Inferior parietal cortex (tissue), 1 donor: Measurements from ENCODE around the gene THAP7.
A peak's percentile ranks its signal among the peaks of the same experiment; 100 is the strongest.

Experiments used
- DNase-seq: peaks from one replicate; pipeline ENCODE4 v3.0.0-alpha.2; 2016; ENCODE audit errors: extremely low spot score

Gene THAP7

DNA sequence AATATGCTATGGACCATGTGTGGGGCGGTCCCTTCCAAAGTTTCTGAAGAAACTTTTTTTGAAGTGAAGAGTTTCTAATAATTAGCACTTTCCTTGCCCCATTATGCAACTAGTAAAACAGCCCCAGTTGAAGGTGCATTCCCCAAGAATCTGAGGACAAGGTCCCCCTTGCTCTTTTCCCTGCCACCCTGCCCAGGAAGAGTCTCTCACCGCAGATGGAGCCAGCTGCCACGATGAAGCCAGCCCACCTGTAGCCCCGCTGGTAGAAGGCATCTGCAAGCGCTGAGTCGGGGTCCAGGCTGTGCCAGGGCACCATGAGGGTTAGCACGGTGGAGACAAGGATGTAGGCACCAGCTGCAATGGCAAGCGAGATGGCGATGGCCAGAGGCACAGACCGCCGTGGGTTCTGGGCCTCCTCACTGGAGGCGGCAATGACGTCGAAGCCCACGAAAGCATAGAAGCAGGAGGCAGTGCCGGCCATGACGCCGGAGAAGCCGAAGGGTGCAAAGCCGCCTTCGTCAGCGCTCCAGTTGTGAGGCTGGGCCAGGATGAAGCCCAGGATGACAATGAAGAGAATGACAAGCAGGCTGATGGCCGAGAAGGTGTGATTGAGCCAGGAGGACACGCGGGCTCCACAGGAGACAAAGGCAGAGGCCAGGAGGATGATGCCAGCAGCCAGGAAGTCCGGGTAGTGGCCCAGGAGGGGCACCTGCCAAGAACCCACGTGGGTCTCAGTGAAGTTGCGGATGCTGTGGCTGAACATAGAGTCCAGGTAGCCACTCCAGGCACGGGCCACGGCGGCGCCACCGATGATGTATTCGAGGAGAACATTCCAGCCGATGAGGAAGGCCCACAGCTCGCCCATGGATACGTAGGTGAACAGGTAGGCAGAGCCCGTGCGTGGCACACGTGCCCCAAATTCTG, 29.0 kb upstream of the THAP7 start:
- no peak for DNase-seq

DNA sequence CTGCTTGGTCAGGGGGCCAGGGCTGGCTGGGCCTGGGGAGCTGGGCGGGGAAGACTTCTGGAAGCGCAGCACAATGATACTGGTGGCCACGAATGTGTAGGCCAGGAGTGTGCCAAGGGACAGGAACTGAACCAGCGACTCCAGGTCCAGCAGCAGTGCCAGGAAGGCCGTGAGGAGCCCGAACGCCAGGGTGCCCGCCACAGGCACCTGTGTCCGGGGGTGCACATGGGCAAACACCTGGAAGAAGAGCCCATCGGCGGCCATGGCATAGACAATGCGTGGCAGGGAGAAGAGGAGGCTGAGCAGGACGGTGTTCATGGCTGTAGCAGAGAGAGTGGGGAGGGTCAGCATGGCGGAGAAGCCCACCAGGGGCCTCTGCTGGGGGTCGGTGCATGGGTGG, 28.1 kb upstream of the THAP7 start:
- DNase-seq = no peak

DNA sequence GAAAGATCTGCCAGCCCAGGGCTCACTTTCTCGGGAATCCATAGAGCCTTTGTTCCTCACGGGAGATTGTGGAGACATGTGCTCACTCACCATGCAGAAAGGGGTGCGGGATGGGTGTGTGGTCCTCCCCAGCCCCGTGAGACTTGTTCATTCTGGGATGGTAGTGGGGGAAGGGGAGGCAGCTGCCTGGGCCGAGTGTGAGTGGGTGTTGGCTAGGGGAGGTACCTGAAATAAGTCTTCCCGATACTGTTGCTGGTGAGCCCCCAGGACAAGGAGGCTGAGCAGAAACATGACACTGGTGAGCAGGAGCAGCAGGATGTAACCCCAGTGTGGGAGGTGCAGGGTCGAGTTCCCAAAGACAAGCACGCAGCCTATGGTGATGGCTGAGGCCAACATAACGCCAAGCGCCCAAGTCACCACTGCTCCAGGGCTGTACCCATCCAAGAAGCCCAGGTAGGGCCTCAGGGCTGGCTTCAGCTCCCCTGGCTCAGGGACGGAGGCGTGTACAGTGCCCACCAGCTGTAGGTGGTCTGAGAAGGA, 27.6 kb upstream of the THAP7 start:
- no peak for DNase-seq

DNA sequence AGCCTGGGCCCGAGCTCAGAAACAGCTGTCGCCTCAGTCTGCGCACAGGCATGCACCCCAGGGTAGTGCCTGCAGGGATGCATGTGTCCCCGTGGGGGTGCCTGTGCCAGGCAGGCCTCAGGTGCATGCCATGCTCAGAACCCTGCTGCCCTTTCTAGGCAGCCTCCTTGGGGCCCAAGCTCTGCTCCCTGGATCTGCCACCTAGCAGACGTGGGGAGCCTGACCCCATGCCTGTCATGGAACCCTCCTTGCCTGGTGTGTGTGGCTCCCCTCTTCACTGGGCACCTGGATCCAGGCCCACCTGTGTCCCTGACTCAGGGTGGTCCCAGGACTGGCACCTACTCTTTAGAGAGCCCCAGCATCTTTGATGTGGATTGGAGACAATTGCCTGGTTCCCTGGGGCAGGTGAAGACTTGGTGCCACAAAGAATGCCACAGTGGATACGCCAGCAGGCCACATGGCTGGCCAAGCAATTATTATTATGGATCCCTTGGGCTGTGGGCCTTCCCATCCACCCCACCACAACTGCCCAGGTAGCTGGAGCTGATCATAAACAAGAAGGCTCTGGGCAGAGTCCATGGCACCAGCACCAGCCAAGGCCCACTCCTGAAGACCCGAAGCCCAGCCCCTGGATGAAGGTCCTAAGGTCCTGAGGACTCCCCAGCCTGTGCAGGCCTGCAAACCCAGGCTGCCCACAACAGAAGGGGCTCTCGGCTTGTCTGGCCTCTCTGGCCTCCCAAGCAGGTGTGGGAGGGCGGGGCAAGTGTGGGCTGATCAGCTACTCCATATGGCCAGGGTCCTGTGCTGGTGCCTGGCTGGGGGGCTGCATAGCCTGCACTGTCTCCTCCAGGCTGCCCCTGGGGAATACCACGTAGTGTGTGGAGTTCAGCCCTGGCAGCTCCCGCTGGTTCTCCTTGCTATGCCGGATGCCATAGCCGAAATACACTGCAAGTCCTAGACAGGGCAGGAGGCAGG, 26.6 kb upstream of the THAP7 start:
- no peak for DNase-seq

DNA sequence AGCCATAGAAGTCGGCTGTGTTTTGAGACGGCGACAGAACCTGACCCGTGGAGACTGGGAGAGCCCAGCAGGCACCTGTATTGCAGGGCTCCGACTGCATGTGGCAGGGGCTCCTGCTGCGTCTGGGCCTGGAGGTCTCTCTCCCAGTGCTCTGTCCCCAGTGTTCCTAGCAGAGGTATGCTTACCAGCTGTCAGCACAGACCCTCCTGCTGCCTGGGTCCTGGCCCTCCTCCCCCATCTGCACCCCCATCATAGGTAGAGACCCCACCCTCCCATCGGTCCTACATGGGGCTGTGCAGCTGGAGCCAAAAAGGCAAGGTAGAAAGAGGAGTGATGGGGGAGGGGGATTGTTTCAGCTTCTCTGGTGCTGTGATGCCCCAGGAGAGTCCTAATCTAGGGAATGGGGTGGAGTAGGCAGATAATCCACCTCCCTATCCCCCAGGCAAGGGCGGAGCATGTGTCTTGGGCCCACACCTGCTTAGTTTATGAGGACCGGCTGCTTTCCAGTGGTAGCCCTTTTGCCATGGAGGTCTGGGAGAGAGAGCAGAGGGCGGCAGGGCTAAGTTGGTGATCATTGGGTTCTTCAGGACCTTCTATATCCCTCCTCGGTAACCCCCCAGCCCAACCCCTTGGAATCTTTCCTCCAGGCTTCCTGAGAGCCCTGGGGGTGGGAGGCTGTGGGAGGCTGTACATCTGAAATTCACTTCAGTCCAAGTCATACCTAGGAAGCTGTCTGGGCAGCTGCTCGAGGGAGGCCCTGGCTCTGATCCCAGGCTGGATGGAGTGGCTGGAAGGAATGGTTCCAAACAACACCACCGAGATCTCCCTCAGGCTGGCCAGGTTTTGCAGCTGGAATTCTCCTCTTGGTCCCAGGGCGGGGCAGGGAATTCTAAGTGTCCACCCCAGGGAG, 25.1 kb upstream of the THAP7 start:
- no peak for DNase-seq

DNA sequence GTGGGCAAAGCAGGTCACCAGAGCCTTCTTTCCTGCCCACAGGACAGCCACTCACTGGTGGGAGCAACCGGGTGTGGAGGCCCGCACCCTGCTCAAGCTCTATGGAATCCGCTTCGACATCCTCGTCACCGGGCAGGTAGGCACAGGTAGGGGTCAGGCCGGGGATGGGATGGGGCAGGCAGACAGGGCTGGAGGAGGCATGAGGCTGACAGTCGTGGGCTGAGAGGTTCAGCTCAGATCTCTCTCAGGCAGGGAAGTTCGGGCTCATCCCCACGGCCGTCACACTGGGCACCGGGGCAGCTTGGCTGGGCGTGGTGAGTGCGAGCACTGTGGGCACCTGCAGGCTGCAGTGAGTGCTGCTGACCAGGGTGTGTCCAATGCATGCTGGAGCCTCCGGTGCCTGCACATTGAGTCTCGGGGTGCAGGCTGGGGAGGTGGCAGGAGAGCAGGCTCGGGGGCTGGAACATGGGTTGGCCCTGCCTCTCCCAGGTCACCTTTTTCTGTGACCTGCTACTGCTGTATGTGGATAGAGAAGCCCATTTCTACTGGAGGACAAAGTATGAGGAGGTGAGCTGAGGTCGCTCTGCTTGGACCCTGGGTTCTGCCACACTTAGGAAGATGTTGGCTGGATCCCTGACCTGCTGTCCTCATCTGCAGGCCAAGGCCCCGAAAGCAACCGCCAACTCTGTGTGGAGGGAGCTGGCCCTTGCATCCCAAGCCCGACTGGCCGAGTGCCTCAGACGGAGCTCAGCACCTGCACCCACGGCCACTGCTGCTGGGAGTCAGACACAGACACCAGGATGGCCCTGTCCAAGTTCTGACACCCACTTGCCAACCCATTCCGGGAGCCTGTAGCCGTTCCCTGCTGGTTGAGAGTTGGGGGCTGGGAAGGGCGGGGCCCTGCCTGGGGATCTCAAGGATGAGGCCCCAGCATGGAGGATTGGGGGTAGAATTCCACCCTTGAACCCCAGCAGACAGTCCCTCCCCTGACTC, 24.1 kb upstream of the THAP7 start:
- DNase-seq = no peak

DNA sequence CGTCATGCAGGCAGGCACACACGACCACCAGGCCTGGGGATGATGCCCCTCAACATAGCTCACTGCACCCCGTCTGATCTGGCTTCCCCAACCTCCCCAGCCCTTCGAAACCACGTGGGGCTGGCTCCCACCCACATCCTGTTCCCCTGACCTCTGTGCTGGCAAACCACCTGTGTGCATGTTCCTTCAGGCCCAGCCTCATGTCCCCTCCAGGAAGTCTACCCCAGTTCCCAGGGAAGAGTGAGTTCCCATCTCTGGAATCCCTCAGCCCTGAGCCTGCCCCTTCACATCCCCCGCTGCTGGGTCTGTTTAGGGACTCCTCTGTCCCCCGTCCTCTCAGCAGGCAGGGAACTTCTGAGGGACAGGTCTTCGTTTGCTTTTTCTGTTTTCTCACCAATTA, 23.3 kb upstream of the THAP7 start:
- no peak for DNase-seq

DNA sequence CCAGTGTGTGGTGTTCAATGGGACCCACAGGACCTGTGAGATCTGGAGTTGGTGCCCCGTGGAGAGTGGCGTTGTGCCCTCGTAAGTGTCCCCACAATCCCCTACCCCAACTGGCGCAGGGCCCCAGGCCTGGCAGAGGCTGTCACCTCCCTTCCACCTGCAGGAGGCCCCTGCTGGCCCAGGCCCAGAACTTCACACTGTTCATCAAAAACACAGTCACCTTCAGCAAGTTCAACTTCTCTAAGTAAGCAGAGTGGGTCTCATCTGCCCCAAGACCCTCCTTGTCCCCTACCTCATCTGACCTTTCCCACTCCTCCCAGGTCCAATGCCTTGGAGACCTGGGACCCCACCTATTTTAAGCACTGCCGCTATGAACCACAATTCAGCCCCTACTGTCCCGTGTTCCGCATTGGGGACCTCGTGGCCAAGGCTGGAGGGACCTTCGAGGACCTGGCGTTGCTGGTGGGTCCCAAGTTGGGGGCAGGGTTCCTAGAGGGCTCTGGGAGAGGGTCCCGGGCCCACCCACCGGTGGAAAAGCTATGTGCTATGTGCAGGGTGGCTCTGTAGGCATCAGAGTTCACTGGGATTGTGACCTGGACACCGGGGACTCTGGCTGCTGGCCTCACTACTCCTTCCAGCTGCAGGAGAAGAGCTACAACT, 21.2 kb upstream of the THAP7 start:
- DNase-seq = no peak

DNA sequence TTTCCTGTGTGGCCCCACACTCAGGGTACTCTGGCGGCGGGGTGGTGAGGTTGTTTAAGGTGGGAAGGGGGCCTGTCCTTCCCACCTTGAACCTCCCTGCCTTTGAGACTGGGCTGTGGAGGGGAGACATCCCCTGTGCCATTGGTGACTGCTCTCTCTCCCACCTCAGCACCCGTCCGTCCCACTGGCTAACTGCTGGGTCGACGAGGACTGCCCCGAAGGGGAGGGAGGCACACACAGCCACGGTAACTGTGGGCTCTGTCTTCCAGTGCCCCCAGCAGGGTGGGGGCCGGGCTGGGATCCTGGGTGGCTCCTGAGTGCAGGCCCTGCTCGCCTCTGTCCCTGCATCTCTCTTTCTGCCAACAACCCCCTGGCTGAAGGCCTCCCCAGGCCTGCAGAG, 20.6 kb upstream of the THAP7 start:
- DNase-seq = no peak

DNA sequence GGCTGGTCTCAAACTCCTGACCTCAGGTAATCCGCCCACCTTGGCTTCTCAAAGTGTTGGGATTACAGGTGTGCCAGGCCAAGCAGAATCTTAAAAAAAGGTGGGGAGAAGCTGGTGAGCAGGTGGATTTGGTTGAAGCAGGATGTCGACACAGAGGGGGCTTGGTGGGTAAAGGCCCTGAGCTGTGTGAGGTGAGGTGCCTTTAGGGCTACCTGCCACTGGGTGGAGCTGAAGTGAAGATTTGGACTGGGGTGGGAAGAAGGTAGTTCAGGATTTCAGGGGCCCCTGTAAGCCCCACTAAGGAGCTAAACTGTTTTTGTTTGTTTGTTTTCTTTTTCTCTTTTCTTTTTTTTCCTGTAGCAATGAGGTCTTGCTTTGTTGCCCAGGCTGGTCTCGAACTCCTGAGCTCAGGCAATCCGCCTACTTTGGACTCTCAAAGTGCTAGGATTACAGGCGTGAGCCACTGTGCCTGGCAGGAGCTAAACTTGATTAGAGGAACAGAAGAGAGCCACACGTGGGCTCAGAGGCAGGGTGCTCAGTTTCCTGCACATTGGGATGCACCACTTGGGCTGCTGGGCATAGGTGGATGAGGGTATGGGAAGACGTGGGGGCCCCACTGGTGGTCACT, 19.0 kb upstream of the THAP7 start:
- no peak for DNase-seq

DNA sequence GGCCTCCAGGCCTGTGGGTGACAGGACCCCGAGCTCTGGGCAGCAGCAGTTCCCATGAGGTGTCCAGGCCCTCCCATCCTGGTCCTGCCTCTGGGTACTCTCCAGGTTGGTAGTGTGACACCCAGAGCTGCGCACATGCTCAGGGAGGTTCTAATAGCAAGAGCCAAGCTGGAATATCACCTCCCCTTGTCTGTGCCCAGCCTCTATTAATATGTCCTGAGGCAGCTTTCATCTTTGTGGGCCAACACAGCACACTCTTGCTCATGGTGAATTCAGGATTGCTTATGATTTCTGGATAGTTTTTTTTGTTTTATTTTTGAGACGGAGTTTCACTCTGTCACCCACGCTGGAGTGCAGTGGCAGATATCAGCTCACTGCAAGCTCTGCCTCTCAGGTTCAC, 16.4 kb upstream of the THAP7 start:
- no peak for DNase-seq

DNA sequence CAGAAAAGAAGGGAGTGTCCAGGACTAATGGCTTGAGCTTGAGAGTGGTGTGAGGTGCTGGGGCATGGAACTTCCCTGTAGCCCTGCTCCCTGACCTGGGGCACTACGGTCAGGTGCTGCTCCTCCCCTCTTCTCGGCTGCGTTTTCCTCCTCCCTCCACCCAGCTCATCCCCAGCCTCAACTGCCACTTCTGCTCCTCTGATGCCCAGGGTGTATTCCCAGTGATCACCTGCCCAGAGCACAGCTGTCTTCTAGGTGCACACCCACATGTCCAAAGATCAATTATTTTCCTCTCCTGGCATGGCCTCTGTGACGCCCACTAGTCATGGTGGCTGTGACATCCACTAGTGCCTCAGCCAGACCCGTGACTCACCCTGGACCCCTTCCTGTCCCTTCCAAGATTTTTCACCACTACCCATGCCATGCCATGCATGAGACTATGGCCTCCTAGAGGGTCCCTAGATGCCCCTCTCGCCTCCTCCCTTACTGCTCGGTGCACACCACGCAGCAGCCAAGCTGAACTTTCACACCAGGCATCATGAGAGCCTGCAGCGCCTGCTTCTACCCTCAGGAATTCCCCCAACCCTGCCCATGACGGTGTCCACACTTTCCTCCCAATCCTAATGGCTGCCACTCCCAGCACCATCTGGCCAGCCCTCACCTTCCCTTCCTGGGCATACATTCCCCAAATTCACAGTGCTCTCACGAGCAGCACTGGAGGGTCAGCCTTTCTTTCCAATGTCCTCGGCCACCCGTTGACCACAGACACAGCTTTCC, 14.9 kb upstream of the THAP7 start:
- no peak for DNase-seq

DNA sequence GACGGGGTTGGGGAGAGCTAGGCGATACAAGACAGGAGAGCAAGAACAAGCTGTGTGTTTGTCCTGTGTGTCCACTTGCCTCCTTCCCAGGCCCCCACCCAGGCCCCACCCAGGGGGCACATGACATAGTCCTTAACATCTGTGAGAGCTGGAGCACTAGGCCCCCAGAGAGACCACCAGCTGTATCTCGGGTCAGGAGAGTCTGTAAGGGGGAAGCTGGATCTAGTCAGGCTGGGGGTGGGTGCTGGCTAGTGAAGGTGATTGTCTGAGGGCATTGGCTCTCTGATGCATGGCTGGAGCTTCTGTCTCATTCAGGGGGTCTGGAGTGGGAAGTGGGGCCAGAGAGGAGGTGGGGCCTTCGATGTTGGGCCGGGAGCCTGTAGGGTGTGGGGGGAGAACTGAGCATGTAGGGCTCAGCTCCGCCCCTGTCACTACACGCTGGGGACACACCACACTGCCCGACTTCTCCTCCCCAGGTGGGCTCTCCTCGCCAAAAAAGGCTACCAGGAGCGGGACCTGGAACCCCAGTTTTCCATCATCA, 13.6 kb upstream of the THAP7 start:
- no peak for DNase-seq

DNA sequence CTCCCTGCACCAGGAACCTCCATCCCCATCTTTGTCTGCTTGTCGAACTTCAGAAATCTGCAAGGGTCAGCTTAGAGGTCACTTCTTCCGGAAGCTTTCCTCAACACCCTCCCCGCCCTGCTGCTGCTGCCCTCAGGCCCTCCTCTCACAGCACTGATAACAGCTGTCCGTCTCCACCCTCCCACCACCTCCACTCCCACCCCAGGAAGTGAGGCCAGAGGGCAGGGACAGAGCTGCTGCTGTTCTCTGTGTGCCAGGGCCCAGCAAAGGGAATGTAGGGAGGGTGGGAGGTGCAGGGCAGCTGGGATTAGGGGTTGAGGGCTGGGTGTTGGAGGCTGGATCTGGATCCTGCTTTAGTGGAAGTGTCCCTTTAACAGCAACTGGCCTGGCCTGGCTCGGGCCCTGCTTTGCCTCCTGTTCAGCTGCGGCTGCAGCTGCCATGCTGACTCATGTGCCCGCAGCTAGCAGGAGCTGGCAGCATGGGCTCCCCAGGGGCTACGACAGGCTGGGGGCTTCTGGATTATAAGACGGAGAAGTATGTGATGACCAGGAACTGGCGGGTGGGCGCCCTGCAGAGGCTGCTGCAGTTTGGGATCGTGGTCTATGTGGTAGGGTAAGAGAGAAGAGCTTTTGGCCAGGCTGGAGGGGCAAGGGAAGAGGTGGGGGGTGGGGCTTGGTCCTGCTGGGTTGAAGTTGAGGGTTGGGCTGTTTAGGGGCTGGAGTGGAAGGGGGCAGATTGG, 13.0 kb upstream of the THAP7 start, which contains the start of gene P2RX6:
P2RX6 (plus strand) TSS at position 440 of the 740 bp plus-strand sequence; CDS start at position 450, 10 bp downstream.
- peak; percentile 68 for DNase-seq

DNA sequence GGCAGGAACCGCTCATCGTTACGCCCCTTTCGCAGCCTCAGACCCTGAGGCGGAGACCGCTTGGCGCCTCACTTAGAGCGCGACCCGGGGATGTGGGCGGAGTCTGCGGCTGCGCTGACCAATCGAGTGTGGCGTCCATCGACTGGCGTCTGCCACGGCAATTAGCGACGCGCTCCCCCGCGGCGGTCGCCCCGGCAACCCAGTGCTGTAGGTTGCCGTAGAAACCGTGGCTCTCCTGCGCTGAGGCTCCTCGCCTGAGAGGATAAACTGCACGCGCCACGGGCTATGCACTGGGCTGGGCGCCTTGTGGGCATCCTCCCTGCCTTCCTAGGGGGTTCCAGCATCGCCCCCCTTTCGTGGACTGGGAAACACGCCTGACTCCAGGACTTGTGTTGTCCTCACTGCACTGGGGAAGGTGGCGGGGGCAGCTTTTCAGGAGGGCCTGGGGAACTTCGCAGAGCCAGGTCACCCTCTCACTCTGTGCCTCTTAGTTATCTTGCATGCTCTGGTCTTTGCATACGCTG, 12.3 kb upstream of the THAP7 start:
- peak; percentile 96 for DNase-seq

DNA sequence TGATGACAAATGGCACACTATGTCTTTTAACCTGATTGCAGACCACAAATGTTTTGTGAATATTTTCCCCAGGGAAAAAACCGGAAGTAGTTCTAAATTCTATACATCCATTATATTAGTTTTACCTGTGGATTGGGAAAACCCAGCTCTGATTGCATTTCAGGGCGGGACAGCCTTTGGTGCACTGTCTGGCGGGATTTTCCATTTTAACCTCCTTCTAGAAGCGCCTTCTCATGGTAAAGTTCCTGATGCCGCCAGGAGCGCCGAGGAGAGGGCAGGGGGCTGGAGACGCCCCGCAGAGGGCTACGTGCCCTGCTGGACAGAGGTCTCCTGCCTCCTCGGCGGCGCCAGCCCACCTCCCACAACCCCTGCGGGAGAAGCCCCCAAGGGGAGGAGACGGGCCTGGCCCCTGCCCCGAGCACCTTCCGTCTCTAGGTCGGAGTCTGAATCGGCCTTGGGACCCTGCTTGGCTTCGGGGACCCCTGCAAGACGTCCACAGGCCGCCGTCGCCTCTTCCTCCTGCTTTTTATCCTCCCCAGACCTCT, 11.8 kb upstream of the THAP7 start:
- no peak for DNase-seq
